Measurements from ENCODE around the gene SLC1A2. TPM values are rescaled to one million over a fixed set of nuclear protein-coding genes. Genes with fewer than 3 reads are reported as not detected.

The SLC1A2 gene
- total and polyA plus RNA-seq, 2 experiments from 2014 or later, result 0.70 to 2.8 TPM

DNA sequence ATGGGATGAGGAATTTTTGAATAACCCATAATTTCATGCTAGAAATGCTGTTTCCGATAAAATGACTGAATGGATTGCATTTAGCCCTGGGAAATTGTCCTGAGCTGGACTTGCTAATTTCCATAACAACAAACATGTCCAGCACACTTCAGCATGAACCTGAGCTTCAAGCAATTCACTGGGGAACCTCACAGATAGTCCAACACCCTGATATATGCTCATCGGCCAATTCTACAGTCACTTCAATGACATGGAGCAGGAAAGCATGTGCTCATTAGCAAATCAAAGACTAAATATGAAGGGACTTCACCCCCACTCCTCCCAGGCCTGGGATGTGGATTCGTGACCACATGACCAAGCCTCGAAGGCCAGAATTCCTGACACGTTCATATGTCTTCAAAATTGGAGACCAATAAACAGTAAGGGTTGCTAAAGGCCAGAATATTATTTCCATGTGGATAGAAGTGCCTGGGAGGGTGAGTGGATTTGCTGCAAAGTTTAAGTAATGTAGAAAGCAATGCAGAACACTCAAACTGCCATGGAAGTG, 131.9 kb downstream of the SLC1A2 start:
- no peaks in the 10 kb centered on the region for H3K9me3 Mint-ChIP-seq
- no peak for DNase-seq (ENCODE audit: low spot score)
- TF ChIP-seq CREB1 (CRISPR knock-in tag; IDR thresholded peaks at IDR 0.05; ENCODE audit: low read depth), result no peak
- TF ChIP-seq ZNF331 (CRISPR knock-in tag; IDR thresholded peaks at IDR 0.05; ENCODE audit: low read depth), result no peak
- no peak for TF ChIP-seq ZNF114 (CRISPR knock-in tag; IDR thresholded peaks at IDR 0.05)
- no peak for TF ChIP-seq NANOG (IDR thresholded peaks at IDR 0.05; ENCODE audit: borderline replicate concordance)
- no peak for TF ChIP-seq EZH2phosphoT487 (IDR thresholded peaks at IDR 0.05; ENCODE audit: unreplicated experiment)
- no peak for TF ChIP-seq JUNB (IDR thresholded peaks at IDR 0.05; ENCODE audit: unreplicated experiment)
- Histone ChIP-seq H4K20me1 (replicated peaks; ENCODE audit: insufficient read depth) (no peaks in the 10 kb centered on the region), H3K4me2 (no peak overlapping the region), H3K9me2 (ENCODE audit: insufficient read depth) (peaks cover 13% of the 10 kb centered on the region; the same call in 1 of the 2 replicates), H2AFZ (peak overlapping the region; percentile 43; the same call in 1 of the 2 replicates), H3K79me2 (replicated peaks; ENCODE audit: insufficient read depth) (no peaks in the 10 kb centered on the region), H3K4me1 (ENCODE audit: insufficient read depth) (no peaks in the 10 kb centered on the region), H3K27me3 (ENCODE audit: insufficient read depth) (no peaks in the 10 kb centered on the region), H3K27ac (ENCODE audit: low read depth) (no peak overlapping the region), H3K36me3 (ENCODE audit: insufficient read depth) (no peaks in the 10 kb centered on the region), H3K4me3 (no peak overlapping the region), H3F3A (replicated peaks; ENCODE audit: low read depth) (no peaks in the 10 kb centered on the region)
- no peaks in the 10 kb centered on the region for H3K4me1 Mint-ChIP-seq
- no peaks in the 10 kb centered on the region for H3K36me3 Mint-ChIP-seq (ENCODE audit: low read depth)
- ATAC-seq, result no peak
- no peak overlapping the region for H3K4me3 Mint-ChIP-seq
- H3K27me3 Mint-ChIP-seq (ENCODE audit: insufficient read depth, low read depth, poor library complexity), result no peaks in the 10 kb centered on the region
- H3K27ac Mint-ChIP-seq, result no peak overlapping the region

GRCh38 chr11:35286126-35286525, 133.2 kb downstream of the SLC1A2 start:
- Histone ChIP-seq H3K4me1 (ENCODE audit: insufficient read depth) (no peaks in the 10 kb centered on the region), H3K27ac (ENCODE audit: low read depth) (no peak overlapping the region), H3K9me2 (ENCODE audit: insufficient read depth) (peaks cover 13% of the 10 kb centered on the region; the same call in 1 of the 2 replicates), H3K36me3 (ENCODE audit: insufficient read depth) (no peaks in the 10 kb centered on the region), H3K79me2 (replicated peaks; ENCODE audit: insufficient read depth) (no peaks in the 10 kb centered on the region), H3F3A (replicated peaks; ENCODE audit: low read depth) (no peaks in the 10 kb centered on the region), H3K4me3 (no peak overlapping the region), H4K20me1 (replicated peaks; ENCODE audit: insufficient read depth) (no peaks in the 10 kb centered on the region), H3K4me2 (no peak overlapping the region), H3K27me3 (ENCODE audit: insufficient read depth) (no peaks in the 10 kb centered on the region), H2AFZ (no peak overlapping the region)
- no peak for ATAC-seq
- H3K4me3 Mint-ChIP-seq, result no peak overlapping the region
- no peaks in the 10 kb centered on the region for H3K27me3 Mint-ChIP-seq (ENCODE audit: insufficient read depth, low read depth, poor library complexity)
- DNase-seq (ENCODE audit: low spot score), result no peak
- H3K36me3 Mint-ChIP-seq (ENCODE audit: low read depth), result no peaks in the 10 kb centered on the region
- H3K27ac Mint-ChIP-seq, result no peak overlapping the region
- no peaks in the 10 kb centered on the region for H3K4me1 Mint-ChIP-seq
- no peaks in the 10 kb centered on the region for H3K9me3 Mint-ChIP-seq
- TF ChIP-seq ZNF114 (CRISPR knock-in tag; IDR thresholded peaks at IDR 0.05) (no peak), EZH2phosphoT487 (IDR thresholded peaks at IDR 0.05; ENCODE audit: unreplicated experiment) (no peak), EZH2 (IDR thresholded peaks at IDR 0.05; ENCODE audit: low read depth, unreplicated experiment) (no peak), NANOG (IDR thresholded peaks at IDR 0.05; ENCODE audit: borderline replicate concordance) (no peak), STAT1 (IDR thresholded peaks at IDR 0.05; ENCODE audit: unreplicated experiment) (no peak), REST (IDR thresholded peaks at IDR 0.05; ENCODE audit: unreplicated experiment) (no peak), CTCF (conservative IDR thresholded peaks at IDR 0.05; ENCODE audit: low read depth in 2 of 2) (no peak), POLR2AphosphoS5 (IDR thresholded peaks at IDR 0.05; ENCODE audit: low read depth) (no peak)
- TF ChIP-seq, protein P1, sequence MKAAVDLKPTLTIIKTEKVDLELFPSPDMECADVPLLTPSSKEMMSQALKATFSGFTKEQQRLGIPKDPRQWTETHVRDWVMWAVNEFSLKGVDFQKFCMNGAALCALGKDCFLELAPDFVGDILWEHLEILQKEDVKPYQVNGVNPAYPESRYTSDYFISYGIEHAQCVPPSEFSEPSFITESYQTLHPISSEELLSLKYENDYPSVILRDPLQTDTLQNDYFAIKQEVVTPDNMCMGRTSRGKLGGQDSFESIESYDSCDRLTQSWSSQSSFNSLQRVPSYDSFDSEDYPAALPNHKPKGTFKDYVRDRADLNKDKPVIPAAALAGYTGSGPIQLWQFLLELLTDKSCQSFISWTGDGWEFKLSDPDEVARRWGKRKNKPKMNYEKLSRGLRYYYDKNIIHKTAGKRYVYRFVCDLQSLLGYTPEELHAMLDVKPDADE (IDR thresholded peaks at IDR 0.05), result no peak

Measured in GM23338 (cell line).